Temporal lobe (tissue), 2 donors: ENCODE data around the gene POC5. TPM values are rescaled to one million over a fixed set of nuclear protein-coding genes. Genes with fewer than 3 reads are reported as not detected.

Source experiments
- small RNA-seq: library from RNA; depleted of rRNA; stranded (forward); fragments of <200 nt; gene quantifications from one replicate; pipeline ENCODE3, GENCODE V24; 2014; ENCODE audit warnings: low replicate concordance
- total RNA-seq: library from RNA; depleted of rRNA; stranded (reverse); fragments of >200 nt; gene quantifications from one replicate; pipeline ENCODE4 v1.2.3, GENCODE V29; 2014

Gene POC5
- total RNA-seq, 1 donor from 2014 or later, result 7.1 TPM

Small RNAs within 50 kb of the gene (small RNA-seq; reads per million reads assigned to genes)
- not detected for gene RNU6-680P

Other genes with a start within 250 kb of the POC5 start
- 46.2 TPM for gene CERT1, start 205.8 kb downstream of the POC5 start, total RNA-seq
- gene POLK, start 205.5 kb downstream of the POC5 start, total RNA-seq, result 43.3 TPM
- gene ANKDD1B, start 106.0 kb downstream of the POC5 start, total RNA-seq, result 0.98 TPM